ENCODE measurements around the gene MCM5.

DNA sequence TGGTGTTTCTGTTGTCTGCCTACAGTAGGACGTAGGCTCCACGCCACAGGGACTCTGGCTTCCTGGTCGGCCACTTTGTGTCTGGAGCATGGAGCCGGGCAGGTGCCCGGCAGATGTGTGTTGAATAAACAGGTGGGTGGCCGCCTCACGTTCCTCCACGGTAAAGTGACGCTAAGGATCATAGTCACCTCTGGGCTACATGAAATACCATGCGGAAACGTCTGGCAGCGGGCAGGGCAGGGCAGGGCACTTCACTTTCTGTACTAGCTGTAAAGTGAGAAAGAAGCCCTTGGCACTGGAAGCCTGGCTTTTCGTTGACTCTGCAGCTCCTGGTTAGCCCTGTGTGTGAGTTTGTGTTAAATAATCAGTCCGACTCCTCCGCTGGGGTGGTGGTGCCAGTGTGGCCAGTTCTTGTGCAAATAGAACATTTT, 52.4 kb downstream of the MCM5 start:
- TF ChIP-seq, protein P1, sequence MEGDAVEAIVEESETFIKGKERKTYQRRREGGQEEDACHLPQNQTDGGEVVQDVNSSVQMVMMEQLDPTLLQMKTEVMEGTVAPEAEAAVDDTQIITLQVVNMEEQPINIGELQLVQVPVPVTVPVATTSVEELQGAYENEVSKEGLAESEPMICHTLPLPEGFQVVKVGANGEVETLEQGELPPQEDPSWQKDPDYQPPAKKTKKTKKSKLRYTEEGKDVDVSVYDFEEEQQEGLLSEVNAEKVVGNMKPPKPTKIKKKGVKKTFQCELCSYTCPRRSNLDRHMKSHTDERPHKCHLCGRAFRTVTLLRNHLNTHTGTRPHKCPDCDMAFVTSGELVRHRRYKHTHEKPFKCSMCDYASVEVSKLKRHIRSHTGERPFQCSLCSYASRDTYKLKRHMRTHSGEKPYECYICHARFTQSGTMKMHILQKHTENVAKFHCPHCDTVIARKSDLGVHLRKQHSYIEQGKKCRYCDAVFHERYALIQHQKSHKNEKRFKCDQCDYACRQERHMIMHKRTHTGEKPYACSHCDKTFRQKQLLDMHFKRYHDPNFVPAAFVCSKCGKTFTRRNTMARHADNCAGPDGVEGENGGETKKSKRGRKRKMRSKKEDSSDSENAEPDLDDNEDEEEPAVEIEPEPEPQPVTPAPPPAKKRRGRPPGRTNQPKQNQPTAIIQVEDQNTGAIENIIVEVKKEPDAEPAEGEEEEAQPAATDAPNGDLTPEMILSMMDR (conservative IDR thresholded peaks at IDR 0.05) = no peak
- no peak for TF ChIP-seq ZFX (IDR thresholded peaks at IDR 0.05)

Data from C4-2B (cell line).